Lower lobe of right lung (tissue), 2 donors: ENCODE data around the gene GPR85. TPM values are rescaled to one million over a fixed set of nuclear protein-coding genes. Genes with fewer than 3 reads are reported as not detected.

Experiments used
- ATAC-seq, 2 donors: fragments of 200-7000 bp; cut with Tn5 transposase; one replicate each; pipeline ENCODE4 v1.9.1; 2020 to 2022; ENCODE audit warnings: mild to moderate bottlenecking in 2 of 2, moderate library complexity in 2 of 2
- DNase-seq: peaks from one replicate; pipeline ENCODE4 v3.0.0-alpha.2; 2020
- H3K27ac ChIP-seq: fragments of 200-600 bp; one replicate; pipeline ENCODE4 v1.8.0; 2022
- H3K27me3 ChIP-seq: fragments of 200-600 bp; one replicate; pipeline ENCODE4 v1.8.0; 2022; ENCODE audit warnings: low read depth
- H3K36me3 ChIP-seq: fragments of 200-600 bp; one replicate; pipeline ENCODE4 v1.8.0; 2022; ENCODE audit warnings: mild to moderate bottlenecking
- H3K4me1 ChIP-seq: fragments of 200-600 bp; one replicate; pipeline ENCODE4 v1.8.0; 2022
- H3K4me3 ChIP-seq: fragments of 200-600 bp; one replicate; pipeline ENCODE4 v1.8.0; 2022; ENCODE audit warnings: mild to moderate bottlenecking
- H3K9me3 ChIP-seq: fragments of 200-600 bp; one replicate; pipeline ENCODE4 v1.8.0; 2022
- intact Hi-C: fragments of 100-400 bp; cut with DNase I; formaldehyde crosslinking; loops from one replicate; pipeline ENCODE4 v1.11.0; 2022
- total RNA-seq: library from RNA; stranded (reverse); fragmentation: NEBNext Ultra II Directional; extraction: Animal tissue kit (Norgen Biotek cat#: 25700); gene quantifications from one replicate; pipeline ENCODE4 v1.2.1, GENCODE V29; 2021
- TF ChIP-seq, protein P1 (sequence below): fragments of 200-600 bp; IDR thresholded peaks from one replicate; pipeline ENCODE4 v1.8.0; 2022; ENCODE audit warnings: antibody characterized with exemption, mild to moderate bottlenecking
- donor health status: DM: no; HTN: yes; CAD: no; lungs with severe emphysema.

Gene GPR85
- total RNA-seq, 1 donor from 2014 or later: 4.5 TPM

- TF ChIP-seq, protein P1, sequence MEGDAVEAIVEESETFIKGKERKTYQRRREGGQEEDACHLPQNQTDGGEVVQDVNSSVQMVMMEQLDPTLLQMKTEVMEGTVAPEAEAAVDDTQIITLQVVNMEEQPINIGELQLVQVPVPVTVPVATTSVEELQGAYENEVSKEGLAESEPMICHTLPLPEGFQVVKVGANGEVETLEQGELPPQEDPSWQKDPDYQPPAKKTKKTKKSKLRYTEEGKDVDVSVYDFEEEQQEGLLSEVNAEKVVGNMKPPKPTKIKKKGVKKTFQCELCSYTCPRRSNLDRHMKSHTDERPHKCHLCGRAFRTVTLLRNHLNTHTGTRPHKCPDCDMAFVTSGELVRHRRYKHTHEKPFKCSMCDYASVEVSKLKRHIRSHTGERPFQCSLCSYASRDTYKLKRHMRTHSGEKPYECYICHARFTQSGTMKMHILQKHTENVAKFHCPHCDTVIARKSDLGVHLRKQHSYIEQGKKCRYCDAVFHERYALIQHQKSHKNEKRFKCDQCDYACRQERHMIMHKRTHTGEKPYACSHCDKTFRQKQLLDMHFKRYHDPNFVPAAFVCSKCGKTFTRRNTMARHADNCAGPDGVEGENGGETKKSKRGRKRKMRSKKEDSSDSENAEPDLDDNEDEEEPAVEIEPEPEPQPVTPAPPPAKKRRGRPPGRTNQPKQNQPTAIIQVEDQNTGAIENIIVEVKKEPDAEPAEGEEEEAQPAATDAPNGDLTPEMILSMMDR: no peak
- no peak overlapping the region for H3K27ac ChIP-seq
- H3K4me1 ChIP-seq: no peaks in the 10 kb centered on the region
- ATAC-seq: peak in 1 of 2 donors; percentile 63
- DNase-seq: no peak
- H3K27me3 ChIP-seq: no peaks in the 10 kb centered on the region
- H3K36me3 ChIP-seq: no peaks in the 10 kb centered on the region
- no peaks in the 10 kb centered on the region for H3K9me3 ChIP-seq
- intact Hi-C loops: no loop called here
- H3K4me3 ChIP-seq: no peak overlapping the region
These were observed 45.8 kb downstream of the GPR85 start for GRCh38 chr7:113040849-113041248.

DNA sequence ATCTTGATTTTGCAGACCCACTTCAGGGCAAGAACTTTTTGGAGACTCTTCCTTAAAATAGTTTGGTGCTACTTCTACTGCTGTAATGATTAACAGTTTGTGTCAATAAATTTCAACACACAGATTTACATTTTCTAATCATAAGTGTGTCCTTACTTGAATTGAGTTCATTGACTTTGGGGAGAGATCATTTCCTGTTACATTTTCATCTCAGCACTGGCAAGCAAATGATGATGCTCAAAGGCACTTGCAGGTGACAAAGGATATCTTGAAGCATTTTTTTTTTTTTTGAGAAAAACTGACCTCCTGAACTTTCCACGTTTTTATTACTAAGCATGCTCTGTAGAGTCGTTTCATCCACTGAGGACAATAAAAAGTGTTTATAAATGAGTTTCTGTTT lies 52.7 kb downstream of the GPR85 start:
- Histone ChIP-seq H3K36me3 (no peaks in the 10 kb centered on the region), H3K9me3 (no peaks in the 10 kb centered on the region), H3K4me1 (no peaks in the 10 kb centered on the region), H3K4me3 (no peak overlapping the region), H3K27me3 (no peaks in the 10 kb centered on the region), H3K27ac (no peak overlapping the region)
- intact Hi-C loops: no loop called here
- DNase-seq: no peak
- TF ChIP-seq, protein P1: no peak
- ATAC-seq: peak in 1 of 2 donors; percentile 70

Other genes starting within 250 kb of the GPR85 start
- 55.6 TPM for gene SMIM30, start 31.7 kb upstream of the GPR85 start, total RNA-seq